Keratinocyte (primary cell): ENCODE results near the gene KRTAP2-2. TPM values are rescaled to one million over a fixed set of nuclear protein-coding genes. Genes with fewer than 3 reads are reported as not detected.
"Not testable (repeated sequence)": the region's sequence is repeated elsewhere in the genome, so short reads cannot be mapped to it uniquely, and the experiment has no call there.

ENCODE experiments used
- DNase-seq: peaks from one replicate; pipeline ENCODE4 v3.0.0-alpha.2; 2011; ENCODE audit warnings: low read depth, missing footprints, low spot score
- FAIRE-seq: peaks from 2 replicates; lab custom pipeline; 2011; peaks lifted over from hg19 to GRCh38; lab: Jason Lieb, UNC
- H2AFZ ChIP-seq: 2 replicates; pipeline ENCODE4 v1.6.0; 2012; ENCODE audit warnings: low read length, control low read depth, inconsistent platforms; ENCODE audit not compliant: control insufficient read depth
- H3K27ac ChIP-seq: 2 replicates; pipeline ENCODE4 v1.5.1; 2011; ENCODE audit warnings: low read length; ENCODE audit not compliant: control insufficient read depth, insufficient read depth
- H3K27me3 ChIP-seq: 3 replicates; pipeline ENCODE4 v1.6.0; 2011; ENCODE audit warnings: low read length; ENCODE audit not compliant: control insufficient read depth, insufficient read depth; ENCODE audit errors: extremely low read depth
- H3K36me3 ChIP-seq, 2 experiments: 2 replicates in 1 of 2; 3 replicates in 1 of 2; pipeline ENCODE4 v1.5.1; 2011; ENCODE audit warnings: low read length in 2 of 2, mild to moderate bottlenecking in 1 of 2; ENCODE audit not compliant: control insufficient read depth in 2 of 2, insufficient read depth in 2 of 2; ENCODE audit errors: extremely low read depth in 1 of 2
- H3K4me1 ChIP-seq: 3 replicates; pipeline ENCODE4 v1.5.1; 2011; ENCODE audit warnings: low read length; ENCODE audit not compliant: control insufficient read depth, insufficient read depth; ENCODE audit errors: extremely low read depth
- H3K4me2 ChIP-seq: 3 replicates; pipeline ENCODE4 v1.6.0; 2011; ENCODE audit warnings: low read depth, low read length; ENCODE audit not compliant: control insufficient read depth, insufficient read depth; ENCODE audit errors: extremely low read depth
- H3K4me3 ChIP-seq, 3 experiments: fragments of 200-600 bp in 1 of 3; sonication (generic) in 1 of 3; 2 replicates in 2 of 3; 3 replicates in 1 of 3; pipeline ENCODE4 v1.5.1; 2011 to 2016; ENCODE audit warnings: low read length in 3 of 3, mild to moderate bottlenecking in 3 of 3, control low read depth in 2 of 3, inconsistent platforms in 1 of 3, low read depth in 1 of 3, mixed read lengths in 1 of 3, mixed run types in 1 of 3, moderate library complexity in 1 of 3; ENCODE audit not compliant: control insufficient read depth in 2 of 3, insufficient read depth in 2 of 3; ENCODE audit errors: extremely low read depth in 1 of 3
- H3K79me2 ChIP-seq: 2 replicates; pipeline ENCODE4 v1.6.0; 2012; ENCODE audit warnings: low read length; ENCODE audit not compliant: control insufficient read depth, insufficient read depth
- H3K9ac ChIP-seq: 3 replicates; pipeline ENCODE4 v1.6.0; 2011; ENCODE audit warnings: low read length; ENCODE audit not compliant: control insufficient read depth, insufficient read depth; ENCODE audit errors: extremely low read depth
- H3K9me1 ChIP-seq: 3 replicates; pipeline ENCODE4 v1.6.0; 2011; ENCODE audit warnings: low read length; ENCODE audit not compliant: control insufficient read depth, insufficient read depth; ENCODE audit errors: extremely low read depth
- H3K9me3 ChIP-seq: 2 replicates; pipeline ENCODE4 v1.5.1; 2012; ENCODE audit warnings: low read depth, low read length; ENCODE audit not compliant: control insufficient read depth
- H4K20me1 ChIP-seq: 3 replicates; pipeline ENCODE4 v1.6.0; 2011; ENCODE audit warnings: low read length; ENCODE audit not compliant: control insufficient read depth, insufficient read depth; ENCODE audit errors: extremely low read depth
- EZH2 ChIP-seq: IDR thresholded peaks from one replicate; pipeline ENCODE4 v1.6.1; 2012; ENCODE audit warnings: inconsistent platforms, mild to moderate bottlenecking, low read length, moderate library complexity
- dilution Hi-C: fragments of 300-500 bp; cut with MboI; formaldehyde crosslinking; loops from one replicate; pipeline ENCODE4 v1.7.0; 2020; ENCODE audit warnings: low sequenced_read_pairs; ENCODE audit not compliant: extremely low pct_ligation_motif_present
- polyA plus RNA-seq, 5 experiments: library from polyadenylated mRNA; depleted of rRNA in 3 of 5; stranded (reverse) in 3 of 5; stranded (forward) in 1 of 5; unstranded in 1 of 5; fragments of >200 nt; gene quantifications; 1 replicate in 1 of 5; 2 replicates in 3 of 5; 3 replicates in 1 of 5; pipeline versions ENCODE4 v1.2.1 to v1.2.3, GENCODE V29; 2011 to 2012; ENCODE audit warnings: missing spikeins in 2 of 5, low read depth in 1 of 5, low replicate concordance in 1 of 5
- TF ChIP-seq, protein P1 (sequence below), 3 experiments: IDR thresholded peaks in 1 of 3; conservative IDR thresholded peaks in 1 of 3; optimal IDR thresholded peaks in 1 of 3; 2 replicates in 2 of 3; 3 replicates in 1 of 3; pipeline versions ENCODE3 to v1.5.1; 2011; ENCODE audit warnings: low read length in 3 of 3, mild to moderate bottlenecking in 3 of 3, moderate library complexity in 2 of 3, control low read depth in 1 of 3, inconsistent platforms in 1 of 3; ENCODE audit not compliant: insufficient read depth in 2 of 3; ENCODE audit errors: extremely low read depth in 1 of 3

Gene KRTAP2-2
- polyA plus RNA-seq, 1 donor (not counting 4 experiments of a cell fraction or from before 2014, with no cell fraction given) = not detected

GRCh38 chr17:41058741-41059140, 3.7 kb upstream of the KRTAP2-2 start:
- FAIRE-seq (peak; percentile 79), DNase-seq (no peak)
- Histone ChIP-seq H3K9me1 (no peaks in the 10 kb centered on the region), H3K4me2 (no peak overlapping the region), H3K36me3 (no peaks in the 10 kb centered on the region), H3K4me3 (no peak overlapping the region), H3K9me3 (no peaks in the 10 kb centered on the region), H3K4me1 (peaks cover 32% of the 10 kb centered on the region), H3K9ac (no peak overlapping the region), H4K20me1 (no peaks in the 10 kb centered on the region), H3K27me3 (no peaks in the 10 kb centered on the region), H3K79me2 (no peaks in the 10 kb centered on the region), H2AFZ (no peak overlapping the region), H3K27ac (no peak overlapping the region)
- no peak for TF ChIP-seq EZH2
- TF ChIP-seq, protein P1, sequence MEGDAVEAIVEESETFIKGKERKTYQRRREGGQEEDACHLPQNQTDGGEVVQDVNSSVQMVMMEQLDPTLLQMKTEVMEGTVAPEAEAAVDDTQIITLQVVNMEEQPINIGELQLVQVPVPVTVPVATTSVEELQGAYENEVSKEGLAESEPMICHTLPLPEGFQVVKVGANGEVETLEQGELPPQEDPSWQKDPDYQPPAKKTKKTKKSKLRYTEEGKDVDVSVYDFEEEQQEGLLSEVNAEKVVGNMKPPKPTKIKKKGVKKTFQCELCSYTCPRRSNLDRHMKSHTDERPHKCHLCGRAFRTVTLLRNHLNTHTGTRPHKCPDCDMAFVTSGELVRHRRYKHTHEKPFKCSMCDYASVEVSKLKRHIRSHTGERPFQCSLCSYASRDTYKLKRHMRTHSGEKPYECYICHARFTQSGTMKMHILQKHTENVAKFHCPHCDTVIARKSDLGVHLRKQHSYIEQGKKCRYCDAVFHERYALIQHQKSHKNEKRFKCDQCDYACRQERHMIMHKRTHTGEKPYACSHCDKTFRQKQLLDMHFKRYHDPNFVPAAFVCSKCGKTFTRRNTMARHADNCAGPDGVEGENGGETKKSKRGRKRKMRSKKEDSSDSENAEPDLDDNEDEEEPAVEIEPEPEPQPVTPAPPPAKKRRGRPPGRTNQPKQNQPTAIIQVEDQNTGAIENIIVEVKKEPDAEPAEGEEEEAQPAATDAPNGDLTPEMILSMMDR (optimal IDR thresholded peaks at IDR 0.05 in 1 of 3, IDR thresholded peaks at IDR 0.05 in 1 of 3, conservative IDR thresholded peaks at IDR 0.05 in 1 of 3; ENCODE audit: extremely low read depth in 1 of 3, insufficient read depth in 2 of 3, low read length in 3 of 3) = no peak
- dilution Hi-C loops = no loop called here

DNA sequence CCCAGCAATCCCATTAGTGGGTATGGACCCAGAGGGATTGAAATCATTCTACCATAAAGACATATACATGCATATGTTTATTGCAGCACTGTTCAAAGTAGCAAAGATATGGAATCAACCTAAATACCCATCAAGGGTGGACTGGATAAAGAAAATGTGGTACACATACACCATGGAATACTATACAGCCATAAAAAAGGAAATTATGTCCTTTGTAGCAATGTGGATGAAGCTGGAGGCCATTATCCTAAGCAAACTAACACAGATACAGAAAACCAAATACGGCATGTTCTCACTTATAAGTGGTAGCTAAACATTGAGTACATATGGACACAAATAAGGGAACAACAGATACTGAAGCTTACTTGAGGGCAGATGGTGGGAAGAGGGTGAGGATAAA, 2.5 kb upstream of the KRTAP2-2 start:
- FAIRE-seq = peak; percentile 68
- Histone ChIP-seq H3K4me2 (no peak overlapping the region), H3K9ac (no peak overlapping the region), H3K9me3 (no peaks in the 10 kb centered on the region), H3K36me3 (no peaks in the 10 kb centered on the region), H3K9me1 (no peaks in the 10 kb centered on the region), H3K27ac (no peak overlapping the region), H3K4me3 (no peak overlapping the region), H3K27me3 (no peaks in the 10 kb centered on the region), H3K79me2 (no peaks in the 10 kb centered on the region), H2AFZ (no peak overlapping the region), H3K4me1 (peaks cover 31% of the 10 kb centered on the region), H4K20me1 (no peaks in the 10 kb centered on the region)
- TF ChIP-seq, protein P1 (optimal IDR thresholded peaks at IDR 0.05 in 1 of 3, IDR thresholded peaks at IDR 0.05 in 1 of 3, conservative IDR thresholded peaks at IDR 0.05 in 1 of 3; ENCODE audit: extremely low read depth in 1 of 3, insufficient read depth in 2 of 3, low read length in 3 of 3) = no peak
- no peak for TF ChIP-seq EZH2
- dilution Hi-C loops = no loop called here
- DNase-seq = no peak

- H4K20me1 ChIP-seq, H3K4me3 ChIP-seq, H3K27ac ChIP-seq, H3K9ac ChIP-seq, H3K4me1 ChIP-seq, H3K9me1 ChIP-seq, dilution Hi-C loops, H3K27me3 ChIP-seq, H2AFZ ChIP-seq, H3K36me3 ChIP-seq, H3K79me2 ChIP-seq, H3K9me3 ChIP-seq, H3K4me2 ChIP-seq, FAIRE-seq, DNase-seq: not testable (repeated sequence)
Observed at GRCh38 chr17:41054556-41054955, 474 bp downstream of the KRTAP2-2 start.
